ENCODE data around the gene SLC5A10. TPM values are rescaled to one million over a fixed set of nuclear protein-coding genes. Genes with fewer than 3 reads are reported as not detected.

Gene SLC5A10
- total RNA-seq, 2 experiments from 2014 or later, result not detected

GRCh38 chr17:18978655-18979054 lies 26.7 kb downstream of the SLC5A10 start:
- TF ChIP-seq, protein P1, sequence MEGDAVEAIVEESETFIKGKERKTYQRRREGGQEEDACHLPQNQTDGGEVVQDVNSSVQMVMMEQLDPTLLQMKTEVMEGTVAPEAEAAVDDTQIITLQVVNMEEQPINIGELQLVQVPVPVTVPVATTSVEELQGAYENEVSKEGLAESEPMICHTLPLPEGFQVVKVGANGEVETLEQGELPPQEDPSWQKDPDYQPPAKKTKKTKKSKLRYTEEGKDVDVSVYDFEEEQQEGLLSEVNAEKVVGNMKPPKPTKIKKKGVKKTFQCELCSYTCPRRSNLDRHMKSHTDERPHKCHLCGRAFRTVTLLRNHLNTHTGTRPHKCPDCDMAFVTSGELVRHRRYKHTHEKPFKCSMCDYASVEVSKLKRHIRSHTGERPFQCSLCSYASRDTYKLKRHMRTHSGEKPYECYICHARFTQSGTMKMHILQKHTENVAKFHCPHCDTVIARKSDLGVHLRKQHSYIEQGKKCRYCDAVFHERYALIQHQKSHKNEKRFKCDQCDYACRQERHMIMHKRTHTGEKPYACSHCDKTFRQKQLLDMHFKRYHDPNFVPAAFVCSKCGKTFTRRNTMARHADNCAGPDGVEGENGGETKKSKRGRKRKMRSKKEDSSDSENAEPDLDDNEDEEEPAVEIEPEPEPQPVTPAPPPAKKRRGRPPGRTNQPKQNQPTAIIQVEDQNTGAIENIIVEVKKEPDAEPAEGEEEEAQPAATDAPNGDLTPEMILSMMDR (IDR thresholded peaks at IDR 0.05), result no peak
- ChIA-PET POLR2A (interaction anchor here (1.4 kb wide), 1 partner anchor 18 kb away, joined by 3 read pairs; no protein-coding TSS in a partner anchor), CTCF (interaction anchor here (1.0 kb wide), 1 partner anchor 353 kb away, joined by 3 read pairs; no protein-coding TSS in a partner anchor)

DNA sequence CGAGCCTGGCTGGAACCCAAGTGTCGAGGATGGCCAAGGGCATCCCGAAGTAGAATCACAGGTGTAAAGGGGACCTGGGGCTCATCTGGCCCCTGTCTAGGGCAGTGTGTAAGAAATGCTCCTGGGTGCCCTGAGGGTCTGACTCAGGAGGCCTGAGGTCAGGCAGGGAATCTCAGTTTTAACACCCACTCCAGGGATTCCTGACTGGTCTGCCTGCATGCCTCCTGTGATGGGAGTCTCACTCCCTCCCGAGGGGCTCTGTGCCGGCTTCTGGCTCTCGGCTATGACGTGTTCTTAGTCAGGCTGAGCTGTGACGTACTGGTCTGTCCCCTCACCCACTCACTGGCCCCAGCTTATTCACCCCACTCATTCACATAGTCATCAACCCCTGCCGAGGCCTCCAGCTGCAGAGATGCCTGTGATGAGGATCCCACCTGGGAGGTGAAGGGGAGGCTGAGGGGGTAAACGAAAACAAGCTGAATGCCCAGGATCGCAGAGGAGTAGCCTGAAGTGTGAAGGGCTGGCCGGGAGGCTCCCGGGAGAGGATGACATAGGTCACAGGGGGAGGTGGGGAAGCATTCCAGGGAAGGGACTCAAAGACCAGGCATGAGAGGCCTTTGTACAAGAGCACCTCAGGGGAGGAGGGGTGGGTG lies 28.8 kb downstream of the SLC5A10 start:
- DNase-seq (no peak), ATAC-seq (no peak)
- POLR2A ChIA-PET, result interaction anchor here (1.0 to 1.2 kb wide), 2 partner anchors 20 to 24 kb away, joined by 3 read pairs; partner anchors contain the start of gene FAM83G
- no peaks in the 10 kb centered on the region for H3K4me1 Mint-ChIP-seq (ENCODE audit: low read depth)
- H3K9me3 Mint-ChIP-seq, result no peaks in the 10 kb centered on the region
- H3K36me3 Mint-ChIP-seq (ENCODE audit: low read depth), result peaks cover 5% of the 10 kb centered on the region
- no peak overlapping the region for H3K4me3 Mint-ChIP-seq
- H3K27ac Mint-ChIP-seq, result no peak overlapping the region
- TF ChIP-seq, protein P1 (IDR thresholded peaks at IDR 0.05), result no peak
- CTCF ChIA-PET, result interaction anchor here (1.2 to 2.1 kb wide), 2 partner anchors 20 kb away, joined by 3 to 9 read pairs; no protein-coding TSS in a partner anchor
- H3K27me3 Mint-ChIP-seq, result no peaks in the 10 kb centered on the region
- intact Hi-C loops (cut with micrococcal nuclease), result no loop called here

More at GRCh38 chr17:18978655-18979054, 26.7 kb downstream of the SLC5A10 start:
- Mint-ChIP-seq H3K27ac (no peak overlapping the region), H3K27me3 (no peaks in the 10 kb centered on the region), H3K4me1 (ENCODE audit: low read depth) (peaks cover 11% of the 10 kb centered on the region), H3K4me3 (no peak overlapping the region), H3K9me3 (no peaks in the 10 kb centered on the region), H3K36me3 (ENCODE audit: low read depth) (peaks cover 5% of the 10 kb centered on the region)
- DNase-seq (no peak), ATAC-seq (no peak)
- intact Hi-C loops (cut with micrococcal nuclease), result no loop called here

GRCh38 chr17:18981335-18981641 lies 29.3 kb downstream of the SLC5A10 start:
- no peaks in the 10 kb centered on the region for H3K27me3 Mint-ChIP-seq
- ChIA-PET POLR2A (interaction anchor here (1.0 to 1.2 kb wide), 2 partner anchors 19 to 23 kb away, joined by 3 read pairs; partner anchors contain the start of gene FAM83G), CTCF (interaction anchor here (1.2 kb wide), 1 partner anchor 20 kb away, joined by 3 read pairs; no protein-coding TSS in a partner anchor)
- TF ChIP-seq, protein P1 (IDR thresholded peaks at IDR 0.05), result no peak
- H3K4me1 Mint-ChIP-seq (ENCODE audit: low read depth), result peaks cover 3% of the 10 kb centered on the region
- intact Hi-C loops (cut with micrococcal nuclease), result no loop called here
- ATAC-seq (no peak), DNase-seq (no peak)
- no peak overlapping the region for H3K27ac Mint-ChIP-seq
- H3K36me3 Mint-ChIP-seq (ENCODE audit: low read depth), result peaks cover 5% of the 10 kb centered on the region
- no peak overlapping the region for H3K4me3 Mint-ChIP-seq
- no peaks in the 10 kb centered on the region for H3K9me3 Mint-ChIP-seq

DNA sequence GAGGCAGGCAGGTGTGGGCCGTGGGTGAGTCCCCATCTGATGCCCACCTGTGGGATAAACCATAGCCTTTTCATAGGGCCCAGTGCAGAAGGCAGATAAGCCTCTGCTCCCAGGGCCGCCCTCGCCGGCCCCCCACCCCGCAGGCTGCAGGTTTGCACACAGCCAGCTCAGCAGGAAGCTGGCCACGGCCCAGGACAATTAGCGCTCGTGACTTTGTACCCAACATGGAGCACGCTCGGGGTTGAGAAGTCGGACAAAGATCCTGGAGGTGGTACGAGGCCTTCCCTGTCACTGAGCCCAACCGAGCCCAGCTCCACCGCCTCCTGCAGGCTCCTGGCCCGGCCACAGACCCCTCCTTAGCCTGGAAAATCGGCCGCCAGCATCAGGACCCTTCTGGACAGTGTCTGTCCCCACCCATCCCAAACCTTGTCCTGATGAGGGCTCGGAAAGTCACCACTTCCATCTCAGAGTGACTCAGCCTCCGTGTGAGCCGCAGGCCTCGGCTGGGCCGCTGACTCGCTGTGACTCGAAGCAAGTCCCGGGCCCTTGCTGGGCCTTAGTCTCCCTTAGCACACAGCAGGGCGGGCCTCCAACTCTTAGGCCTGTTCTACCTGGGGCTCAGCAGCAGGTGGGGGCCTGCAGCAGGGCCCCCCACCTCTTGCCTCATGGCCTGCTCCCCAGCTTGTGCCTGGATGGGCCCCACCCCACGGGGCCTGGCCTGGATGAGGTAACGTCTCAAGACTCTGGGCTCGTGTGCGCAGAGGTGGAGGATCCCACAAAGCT lies 29.9 kb downstream of the SLC5A10 start:
- ChIA-PET CTCF (interaction anchor here (1.2 kb wide), 1 partner anchor 21 kb away, joined by 3 read pairs; no protein-coding TSS in a partner anchor), POLR2A (interaction anchor here (1.0 to 1.1 kb wide), 2 partner anchors 19 to 20 kb away, joined by 3 read pairs; no protein-coding TSS in a partner anchor)
- TF ChIP-seq, protein P1 (IDR thresholded peaks at IDR 0.05), result no peak
- no peaks in the 10 kb centered on the region for H3K9me3 Mint-ChIP-seq
- peaks cover 5% of the 10 kb centered on the region for H3K36me3 Mint-ChIP-seq (ENCODE audit: low read depth)
- no peak for DNase-seq
- no peak overlapping the region for H3K27ac Mint-ChIP-seq
- H3K4me3 Mint-ChIP-seq, result no peak overlapping the region
- peaks cover 5% of the 10 kb centered on the region for H3K4me1 Mint-ChIP-seq (ENCODE audit: low read depth)
- H3K27me3 Mint-ChIP-seq, result no peaks in the 10 kb centered on the region
- intact Hi-C loops (cut with micrococcal nuclease), result no loop called here
- no peak for ATAC-seq

Measured in activated CD8-positive, alpha-beta T cell treated with anti-CD3 and anti-CD28 coated beads for 36 hours (primary cell).